HFF-Myc (cell line): ENCODE data around the gene SRSF3.
"Not testable (repeated sequence)": the region's sequence is repeated elsewhere in the genome, so short reads cannot be mapped to it uniquely, and the experiment has no call there.

Experiments
- DNase-seq: peaks from one replicate; pipeline ENCODE4 v3.0.0-alpha.2; 2011; ENCODE audit warnings: low read depth; ENCODE audit errors: extremely low read depth
- H3K4me3 ChIP-seq: replicated peaks from 2 replicates; pipeline ENCODE4 v1.5.1; 2011; ENCODE audit warnings: low read depth, mild to moderate bottlenecking, control low read depth, low read length
- CTCF ChIP-seq: IDR thresholded peaks from 2 replicates; pipeline ENCODE4 v1.5.1; 2012; ENCODE audit warnings: mild to moderate bottlenecking, low read depth, low read length, control low read depth; ENCODE audit errors: missing control alignments

Gene SRSF3

GRCh38 chr6:36598739-36599318 is 4.7 kb downstream of the SRSF3 start:
- no peak for TF ChIP-seq CTCF
- peak overlapping the region; percentile 75 for H3K4me3 ChIP-seq
- no peak for DNase-seq

- peak overlapping the region; percentile 75 for H3K4me3 ChIP-seq
- no peak for DNase-seq
- TF ChIP-seq CTCF = no peak
Measured at GRCh38 chr6:36599791-36600209, 5.6 kb downstream of the SRSF3 start.

DNA sequence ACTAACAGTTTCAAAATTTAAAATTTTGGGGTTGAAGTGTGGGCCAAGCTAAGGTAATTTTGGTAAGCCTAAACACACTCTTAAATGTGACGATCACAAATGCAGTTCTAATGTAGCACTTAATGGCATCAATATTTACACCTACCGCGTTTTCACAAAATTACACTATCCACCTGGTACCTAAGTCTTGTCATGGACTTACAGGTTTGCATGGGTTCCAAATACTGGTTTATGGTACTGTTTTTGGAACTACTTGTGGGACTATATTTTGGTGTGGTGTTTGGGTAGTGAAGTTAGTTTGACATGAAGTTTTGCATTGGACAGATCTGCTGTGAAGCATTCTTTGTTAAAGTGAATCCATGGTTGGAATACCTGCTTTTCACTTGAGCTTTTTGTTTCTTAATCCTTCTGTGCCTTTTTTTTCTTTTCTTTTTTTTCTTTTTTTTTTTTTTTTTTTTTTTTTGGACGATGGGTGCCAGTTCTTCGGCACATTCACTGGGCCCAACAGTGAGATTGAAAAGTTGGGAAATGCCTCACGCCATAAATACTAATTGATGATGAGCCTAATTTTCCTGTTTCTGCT is 6.5 kb downstream of the SRSF3 start:
- H3K4me3 ChIP-seq = no peak overlapping the region
- DNase-seq = no peak
- no peak for TF ChIP-seq CTCF

DNA sequence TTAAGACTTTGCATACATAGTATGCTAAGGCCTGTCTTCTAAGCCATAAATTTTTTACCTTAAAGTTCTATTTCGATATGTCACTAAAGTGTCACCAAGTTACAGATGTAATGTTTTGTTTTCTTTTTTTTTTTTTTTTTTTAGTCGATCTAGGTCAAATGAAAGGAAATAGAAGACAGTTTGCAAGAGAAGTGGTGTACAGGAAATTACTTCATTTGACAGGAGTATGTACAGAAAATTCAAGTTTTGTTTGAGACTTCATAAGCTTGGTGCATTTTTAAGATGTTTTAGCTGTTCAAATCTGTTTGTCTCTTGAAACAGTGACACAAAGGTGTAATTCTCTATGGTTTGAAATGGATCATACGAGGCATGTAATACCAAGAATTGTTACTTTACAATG is 7.7 kb downstream of the SRSF3 start:
- H3K4me3 ChIP-seq, DNase-seq: not testable (repeated sequence)

GRCh38 chr6:36603222-36604089 is 9.3 kb downstream of the SRSF3 start:
- no peak for TF ChIP-seq CTCF
- H3K4me3 ChIP-seq = no peak overlapping the region
- no peak for DNase-seq

DNA sequence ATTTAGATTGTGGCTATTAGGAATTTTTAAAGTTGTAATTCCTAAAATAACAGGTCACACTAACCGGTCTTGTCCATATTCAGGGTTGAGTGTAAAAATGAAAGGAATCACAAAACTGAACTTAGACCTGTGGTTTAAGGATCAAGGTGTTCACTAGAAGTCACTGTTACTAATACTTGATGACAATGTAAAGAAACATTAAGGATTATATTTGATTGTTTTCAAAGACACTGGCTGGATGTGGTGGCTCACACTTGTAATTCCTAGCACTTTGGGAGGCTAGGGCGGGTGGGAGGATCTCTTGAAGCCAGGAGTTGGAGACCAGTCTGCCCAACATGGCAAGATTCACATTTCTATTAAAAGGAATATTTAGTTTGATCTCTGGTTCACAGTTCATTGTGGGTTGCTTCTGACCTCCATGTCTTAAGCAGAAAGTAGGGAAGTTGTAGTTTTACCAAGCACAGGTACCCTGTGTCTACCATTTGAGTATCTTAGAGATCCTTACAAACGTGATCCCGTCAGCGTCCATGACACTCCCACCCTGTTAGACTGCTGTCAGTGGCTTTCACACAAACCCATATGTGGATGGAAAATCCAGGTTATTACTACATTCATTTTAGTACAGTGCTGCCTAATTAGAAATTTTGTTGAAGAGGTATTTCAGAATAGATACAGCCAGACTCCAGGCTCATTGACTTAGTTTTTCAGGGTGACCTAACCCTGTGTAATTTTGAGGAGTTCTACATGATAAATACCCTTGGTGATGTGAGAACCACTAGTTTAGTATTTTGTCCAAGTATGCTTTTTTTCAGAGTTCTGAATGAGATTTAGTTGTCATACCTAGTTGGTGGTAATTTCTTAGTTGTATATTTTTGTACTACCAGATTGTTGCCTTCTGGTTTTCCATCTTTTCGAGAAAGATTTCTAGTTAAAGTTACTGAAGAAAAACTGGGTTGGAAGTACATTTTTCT is 10.2 kb downstream of the SRSF3 start:
- TF ChIP-seq CTCF = no peak
- no peak overlapping the region for H3K4me3 ChIP-seq
- DNase-seq = no peak
